CD14-positive monocyte (primary cell): ENCODE measurements around the gene MRPL4. TPM values are rescaled to one million over a fixed set of nuclear protein-coding genes. Genes with fewer than 3 reads are reported as not detected.

Source experiments
- DNase-seq, 3 donors: peaks; one replicate each; pipeline ENCODE4 v3.0.0-alpha.2; 2011 to 2022
- H2AFZ ChIP-seq: 2 replicates; pipeline ENCODE4 v1.6.0; 2012; ENCODE audit warnings: mild to moderate bottlenecking, low read depth, low read length, inconsistent platforms; ENCODE audit not compliant: insufficient read depth, poor library complexity, severe bottlenecking
- H3K27ac ChIP-seq, 2 donors: 1 replicate in 1 of 2; 2 replicates in 1 of 2; pipeline ENCODE4 v1.5.1; 2012 to 2013; ENCODE audit warnings: low read length in 2 of 2, control low read depth in 1 of 2, inconsistent platforms in 1 of 2, low read depth in 1 of 2, mild to moderate bottlenecking in 1 of 2
- H3K27me3 ChIP-seq, 2 donors: one replicate each; pipeline versions ENCODE4 v1.6.0 to v1.6.1; 2011 to 2013; ENCODE audit warnings: low read length in 2 of 2; ENCODE audit not compliant: control insufficient read depth in 2 of 2, insufficient read depth in 2 of 2
- H3K36me3 ChIP-seq, 2 donors: replicated peaks in 1 of 2; 1 replicate in 1 of 2; 2 replicates in 1 of 2; pipeline versions ENCODE4 v1.5.1 to v1.6.1; 2012 to 2013; ENCODE audit warnings: low read length in 2 of 2, control low read depth in 1 of 2, inconsistent platforms in 1 of 2, mild to moderate bottlenecking in 1 of 2; ENCODE audit not compliant: insufficient read depth in 2 of 2, control insufficient read depth in 1 of 2
- H3K4me1 ChIP-seq, 2 donors: 1 replicate in 1 of 2; 2 replicates in 1 of 2; pipeline versions ENCODE4 v1.5.1 to v1.6.1; 2012 to 2013; ENCODE audit warnings: low read length in 2 of 2, control low read depth in 1 of 2, inconsistent platforms in 1 of 2, mild to moderate bottlenecking in 1 of 2, moderate library complexity in 1 of 2; ENCODE audit not compliant: insufficient read depth in 2 of 2, control insufficient read depth in 1 of 2
- H3K4me2 ChIP-seq: replicated peaks from 2 replicates; pipeline ENCODE3; 2012; ENCODE audit warnings: low read length, moderate library complexity, mild to moderate bottlenecking; ENCODE audit not compliant: poor library complexity, severe bottlenecking; ENCODE audit errors: extremely low read depth
- H3K4me3 ChIP-seq, 3 experiments: fragments of 200-600 bp in 1 of 3; sonication (generic) in 1 of 3; replicated peaks in 1 of 3; 1 replicate in 2 of 3; 2 replicates in 1 of 3; pipeline ENCODE4 v1.5.1; 2011 to 2013; ENCODE audit warnings: low read length in 3 of 3, mild to moderate bottlenecking in 3 of 3, control low read depth in 2 of 3, low read depth in 2 of 3, inconsistent platforms in 1 of 3, moderate library complexity in 1 of 3
- H3K79me2 ChIP-seq: 2 replicates; pipeline ENCODE4 v1.6.0; 2012; ENCODE audit warnings: mild to moderate bottlenecking, control low read depth, inconsistent platforms, low read length, moderate library complexity; ENCODE audit not compliant: insufficient read depth
- H3K9ac ChIP-seq: 2 replicates; pipeline ENCODE4 v1.6.0; 2017; ENCODE audit warnings: low read length, mild to moderate bottlenecking; ENCODE audit not compliant: insufficient read depth, poor library complexity, severe bottlenecking
- H3K9me3 ChIP-seq, 2 donors: replicated peaks in 1 of 2; 1 replicate in 1 of 2; 2 replicates in 1 of 2; pipeline versions ENCODE4 v1.5.1 to v1.6.1; 2012 to 2013; ENCODE audit warnings: low read length in 2 of 2, control low read depth in 1 of 2; ENCODE audit not compliant: control insufficient read depth in 1 of 2, insufficient read depth in 1 of 2
- H4K20me1 ChIP-seq: 2 replicates; pipeline ENCODE4 v1.6.0; 2012; ENCODE audit warnings: mild to moderate bottlenecking, low read length, control low read depth, moderate library complexity; ENCODE audit not compliant: insufficient read depth
- H3K27ac Mint-ChIP-seq, 7 donors: one replicate each; pipeline ENCODE4 v1.8.0; 2020; ENCODE audit warnings: mild to moderate bottlenecking in 7 of 7, mixed read lengths in 7 of 7, moderate library complexity in 6 of 7, inconsistent platforms in 2 of 7
- H3K27me3 Mint-ChIP-seq, 3 donors: one replicate each; pipeline ENCODE4 v1.8.0; 2021 to 2022; ENCODE audit warnings: low read depth in 3 of 3, mild to moderate bottlenecking in 3 of 3, mixed read lengths in 3 of 3, moderate library complexity in 3 of 3, inconsistent platforms in 1 of 3
- H3K36me3 Mint-ChIP-seq, 2 donors: one replicate each; pipeline ENCODE4 v1.8.0; 2020; ENCODE audit warnings: mixed read lengths in 2 of 2, inconsistent platforms in 1 of 2, mild to moderate bottlenecking in 1 of 2
- H3K4me1 Mint-ChIP-seq: one replicate; pipeline ENCODE4 v1.8.0; 2020; ENCODE audit warnings: mild to moderate bottlenecking, mixed read lengths
- H3K4me3 Mint-ChIP-seq, 2 donors: one replicate each; pipeline ENCODE4 v1.8.0; 2020; ENCODE audit warnings: mild to moderate bottlenecking in 2 of 2, mixed read lengths in 2 of 2, moderate library complexity in 1 of 2
- H3K9me3 Mint-ChIP-seq, 7 donors: one replicate each; pipeline ENCODE4 v1.8.0; 2020 to 2022; ENCODE audit warnings: mixed read lengths in 7 of 7, mild to moderate bottlenecking in 6 of 7, moderate library complexity in 6 of 7, inconsistent platforms in 2 of 7
- WGBS: methylation state at CpG from one replicate; pipeline ENCODE4 v1.1.5; 2013; ENCODE audit warnings: missing lambda C conversion rate; ENCODE audit not compliant: insufficient coverage; 5-methylcytosine and 5-hydroxymethylcytosine counted together
- intact Hi-C, 2 donors: fragments of 100-400 bp; cut with micrococcal nuclease; formaldehyde crosslinking; loops; one replicate each; pipeline versions ENCODE4 v1.15.0 to v1.15.1; 2023
- polyA plus RNA-seq, 3 donors: library from polyadenylated mRNA; depleted of rRNA in 1 of 3; unstranded in 2 of 3; stranded (reverse) in 1 of 3; fragments of 300-500 nt in 2 of 3; fragments of >200 nt in 1 of 3; fragmentation: Illumina TruSeq in 2 of 3; gene quantifications; 1 replicate in 2 of 3; 2 replicates in 1 of 3; pipeline ENCODE4 v1.2.3, GENCODE V29; 2012 to 2021
- TF ChIP-seq, protein P1 (sequence below): fragments of 200-600 bp; IDR thresholded peaks from one replicate; pipeline ENCODE4 v1.8.0; 2022; ENCODE audit warnings: antibody characterized with exemption, mild to moderate bottlenecking

MRPL4 gene
- polyA plus RNA-seq, 3 donors: 20.4 to 40.2 (median 22.7) TPM

DNA sequence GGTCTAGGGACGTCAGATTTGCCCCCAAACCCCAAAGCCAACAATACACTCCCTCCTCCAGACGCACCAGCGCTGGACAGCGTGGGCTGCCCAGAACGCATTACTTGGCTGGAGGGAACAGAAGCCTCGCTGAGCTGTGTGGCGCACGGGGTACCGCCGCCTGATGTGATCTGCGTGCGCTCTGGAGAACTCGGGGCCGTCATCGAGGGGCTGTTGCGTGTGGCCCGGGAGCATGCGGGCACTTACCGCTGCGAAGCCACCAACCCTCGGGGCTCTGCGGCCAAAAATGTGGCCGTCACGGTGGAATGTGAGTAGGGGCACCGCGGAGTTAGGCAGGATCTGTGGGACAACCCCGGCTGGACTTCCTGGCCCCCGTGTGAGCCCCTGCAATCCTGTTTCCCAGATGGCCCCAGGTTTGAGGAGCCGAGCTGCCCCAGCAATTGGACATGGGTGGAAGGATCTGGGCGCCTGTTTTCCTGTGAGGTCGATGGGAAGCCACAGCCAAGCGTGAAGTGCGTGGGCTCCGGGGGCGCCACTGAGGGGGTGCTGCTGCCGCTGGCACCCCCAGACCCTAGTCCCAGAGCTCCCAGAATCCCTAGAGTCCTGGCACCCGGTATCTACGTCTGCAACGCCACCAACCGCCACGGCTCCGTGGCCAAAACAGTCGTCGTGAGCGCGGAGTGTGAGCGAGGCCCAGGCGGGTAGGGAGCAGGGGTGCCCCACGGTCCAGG is 41.8 kb downstream of the MRPL4 start:
- Mint-ChIP-seq H3K4me1 (peaks cover 61% of the 10 kb centered on the region), H3K4me3 (peak overlapping the region; percentile 6 to 94), H3K27ac (no peak overlapping the region), H3K9me3 (peaks cover 0 to 52% (median 26%) of the 10 kb centered on the region in 7 donors), H3K36me3 (peaks cover 17 to 20% of the 10 kb centered on the region in 2 donors), H3K27me3 (peaks cover 80 to 94% (median 84%) of the 10 kb centered on the region in 3 donors)
- no peaks in the 10 kb centered on the region for H3K79me2 ChIP-seq
- no peaks in the 10 kb centered on the region for H3K36me3 ChIP-seq
- H3K4me2 ChIP-seq: peak overlapping the region; percentile 78
- intact Hi-C loops: no loop called here
- peaks cover 71 to 74% of the 10 kb centered on the region in 2 donors for H3K4me1 ChIP-seq
- WGBS: 47% methylated on average over 49 of the region's 49 CpGs
- H3K27me3 ChIP-seq: peaks cover 37 to 75% of the 10 kb centered on the region in 2 donors
- DNase-seq: no peak
- H3K9me3 ChIP-seq: peaks cover 6 to 22% of the 10 kb centered on the region in 2 donors
- no peak overlapping the region for H3K9ac ChIP-seq
- peak overlapping the region in 1 of 3 experiments; percentile 74 for H3K4me3 ChIP-seq
- H2AFZ ChIP-seq: no peak overlapping the region
- H3K27ac ChIP-seq: no peak overlapping the region
- TF ChIP-seq, protein P1, sequence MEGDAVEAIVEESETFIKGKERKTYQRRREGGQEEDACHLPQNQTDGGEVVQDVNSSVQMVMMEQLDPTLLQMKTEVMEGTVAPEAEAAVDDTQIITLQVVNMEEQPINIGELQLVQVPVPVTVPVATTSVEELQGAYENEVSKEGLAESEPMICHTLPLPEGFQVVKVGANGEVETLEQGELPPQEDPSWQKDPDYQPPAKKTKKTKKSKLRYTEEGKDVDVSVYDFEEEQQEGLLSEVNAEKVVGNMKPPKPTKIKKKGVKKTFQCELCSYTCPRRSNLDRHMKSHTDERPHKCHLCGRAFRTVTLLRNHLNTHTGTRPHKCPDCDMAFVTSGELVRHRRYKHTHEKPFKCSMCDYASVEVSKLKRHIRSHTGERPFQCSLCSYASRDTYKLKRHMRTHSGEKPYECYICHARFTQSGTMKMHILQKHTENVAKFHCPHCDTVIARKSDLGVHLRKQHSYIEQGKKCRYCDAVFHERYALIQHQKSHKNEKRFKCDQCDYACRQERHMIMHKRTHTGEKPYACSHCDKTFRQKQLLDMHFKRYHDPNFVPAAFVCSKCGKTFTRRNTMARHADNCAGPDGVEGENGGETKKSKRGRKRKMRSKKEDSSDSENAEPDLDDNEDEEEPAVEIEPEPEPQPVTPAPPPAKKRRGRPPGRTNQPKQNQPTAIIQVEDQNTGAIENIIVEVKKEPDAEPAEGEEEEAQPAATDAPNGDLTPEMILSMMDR: no peak
- H4K20me1 ChIP-seq: peaks cover 11% of the 10 kb centered on the region

DNA sequence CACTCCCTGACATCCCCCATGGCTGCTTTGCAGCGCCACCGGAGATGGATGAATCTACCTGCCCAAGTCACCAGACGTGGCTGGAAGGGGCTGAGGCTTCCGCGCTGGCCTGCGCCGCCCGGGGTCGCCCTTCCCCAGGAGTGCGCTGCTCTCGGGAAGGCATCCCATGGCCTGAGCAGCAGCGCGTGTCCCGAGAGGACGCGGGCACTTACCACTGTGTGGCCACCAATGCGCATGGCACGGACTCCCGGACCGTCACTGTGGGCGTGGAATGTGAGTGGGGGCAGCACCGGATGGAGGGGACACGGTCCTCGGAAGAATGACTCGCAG is 42.3 kb downstream of the MRPL4 start:
- Mint-ChIP-seq H3K4me1 (peaks cover 57% of the 10 kb centered on the region), H3K36me3 (peaks cover 12 to 16% of the 10 kb centered on the region in 2 donors), H3K27me3 (peaks cover 75 to 89% (median 79%) of the 10 kb centered on the region in 3 donors), H3K27ac (peak overlapping the region in 2 of 7 donors; percentile 42 to 83), H3K4me3 (peak overlapping the region in 1 of 2 donors; percentile 94), H3K9me3 (peaks cover 0 to 46% (median 24%) of the 10 kb centered on the region in 7 donors)
- Histone ChIP-seq H3K36me3 (no peaks in the 10 kb centered on the region), H3K9me3 (peaks cover 6 to 22% of the 10 kb centered on the region in 2 donors), H3K27me3 (peaks cover 36 to 70% of the 10 kb centered on the region in 2 donors), H3K4me2 (no peak overlapping the region), H3K4me1 (peaks cover 66 to 72% of the 10 kb centered on the region in 2 donors), H2AFZ (no peak overlapping the region), H3K27ac (no peak overlapping the region), H4K20me1 (peaks cover 11% of the 10 kb centered on the region), H3K79me2 (no peaks in the 10 kb centered on the region), H3K9ac (no peak overlapping the region), H3K4me3 (no peak overlapping the region)
- no peak for DNase-seq
- intact Hi-C loops: no loop called here
- WGBS: 41% methylated on average over 11 of the region's 25 CpGs
- TF ChIP-seq, protein P1: no peak
